GM18507 (cell line): ENCODE data around the gene NAT16.

ENCODE experiments used
- DNase-seq: peaks from one replicate; pipeline ENCODE4 v3.0.0; 2011; ENCODE audit warnings: low read depth; ENCODE audit not compliant: insufficient read length; ENCODE audit errors: extremely low spot score
- FAIRE-seq: peaks from 2 replicates; lab custom pipeline; 2011; peaks lifted over from hg19 to GRCh38; lab: Jason Lieb, UNC

NAT16 gene

GRCh38 chr7:101173752-101174244 is 6.3 kb downstream of the NAT16 start:
- peak; percentile 90 for FAIRE-seq
- DNase-seq: peak; percentile 61

DNA sequence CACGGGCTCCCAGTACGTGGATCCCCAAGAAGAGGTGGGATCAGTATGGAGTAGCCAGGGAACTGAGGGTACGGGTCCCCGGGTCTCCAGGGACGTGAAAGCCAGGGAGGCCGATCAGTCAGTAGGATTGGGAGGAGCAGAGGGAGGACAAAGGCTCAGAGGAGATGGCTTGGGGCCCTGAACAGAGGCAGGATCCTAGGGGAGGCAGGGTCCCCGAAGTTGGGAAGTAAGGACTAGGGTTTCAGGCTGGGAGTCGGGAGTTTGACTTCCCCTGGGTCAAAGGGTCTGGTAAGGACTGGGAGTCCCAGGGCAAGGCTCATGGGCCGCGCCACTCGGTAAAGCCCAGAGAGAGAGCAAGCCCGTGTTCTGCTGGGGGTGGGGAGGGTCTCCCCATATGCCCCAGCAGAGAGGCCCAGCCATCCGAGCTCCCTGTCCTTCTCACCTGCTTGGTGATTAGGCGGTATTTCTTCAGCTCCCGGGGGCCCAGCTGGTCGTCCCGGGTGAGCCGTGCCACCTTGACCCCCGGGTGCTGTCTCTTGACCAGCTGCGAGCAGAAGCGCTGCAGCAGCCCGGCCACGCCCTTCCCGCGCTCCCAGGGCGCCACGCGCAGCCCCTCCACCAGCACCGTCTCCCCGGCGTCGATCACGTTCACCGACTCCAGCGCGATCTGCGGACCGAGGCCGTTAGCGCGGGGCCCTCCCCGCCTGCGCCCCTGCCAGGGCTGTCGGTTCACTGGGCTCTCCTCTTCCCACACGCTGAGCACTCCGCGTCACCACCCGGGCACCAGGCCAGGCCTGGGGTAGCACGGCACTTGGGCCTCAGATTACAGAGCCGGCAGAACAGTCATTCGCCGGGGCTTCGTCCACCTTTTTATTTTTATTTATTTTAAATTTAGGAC is 7.0 kb downstream of the NAT16 start:
- FAIRE-seq (no peak), DNase-seq (no peak)

- DNase-seq (no peak), FAIRE-seq (no peak)
These were observed 7.9 kb downstream of the NAT16 start for GRCh38 chr7:101172005-101172853.

- no peak for DNase-seq
These were observed 8.7 kb downstream of the NAT16 start for GRCh38 chr7:101171442-101171837.

GRCh38 chr7:101170617-101171441 is 9.3 kb downstream of the NAT16 start:
- FAIRE-seq (no peak), DNase-seq (no peak)

More at GRCh38 chr7:101171442-101171837, 8.7 kb downstream of the NAT16 start:
- FAIRE-seq: no peak

- DNase-seq: no peak
These were observed 10.1 kb downstream of the NAT16 start for GRCh38 chr7:101169838-101170551.

DNA sequence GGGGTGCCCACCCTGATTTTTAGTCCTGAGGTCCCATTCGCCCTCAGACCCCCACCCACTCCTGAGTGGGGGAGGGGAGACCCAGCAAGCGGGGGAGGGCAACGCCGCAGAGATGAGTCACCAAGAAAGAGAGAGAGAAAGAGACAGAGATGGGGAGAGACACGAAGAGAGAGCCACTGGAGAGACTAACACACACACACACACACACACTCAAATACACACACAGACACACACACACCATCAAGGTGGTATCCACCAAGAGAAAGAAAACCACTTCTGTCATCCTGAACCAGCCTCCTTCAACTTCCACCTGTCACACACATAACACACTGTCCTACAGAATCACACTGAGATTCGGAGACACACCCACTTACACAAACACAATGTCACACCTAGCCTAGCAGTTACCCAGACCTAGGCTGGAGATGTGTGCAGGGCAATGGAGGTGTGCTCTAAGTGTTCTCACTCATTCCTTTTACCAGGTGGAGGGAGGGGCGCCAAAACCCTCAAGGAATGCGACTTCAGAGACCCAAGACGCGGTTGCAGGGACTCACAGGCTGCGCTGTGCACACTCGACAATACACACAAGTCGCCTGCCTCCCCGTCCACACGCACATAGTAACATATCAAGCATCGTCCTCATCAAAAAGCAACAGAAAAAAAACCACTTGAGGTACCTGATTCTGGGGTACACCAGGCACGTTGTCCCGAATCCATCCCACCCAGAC is 10.8 kb downstream of the NAT16 start:
- DNase-seq: no peak
- no peak for FAIRE-seq

More at GRCh38 chr7:101169838-101170551, 10.1 kb downstream of the NAT16 start:
- peak; percentile 87 for FAIRE-seq

GRCh38 chr7:101168412-101169049 is 11.6 kb downstream of the NAT16 start:
- no peak for FAIRE-seq
- DNase-seq: no peak

- no peak for FAIRE-seq
These were observed 12.3 kb downstream of the NAT16 start for GRCh38 chr7:101167645-101168411.

GRCh38 chr7:101166909-101167644 is 13.0 kb downstream of the NAT16 start:
- FAIRE-seq (no peak), DNase-seq (no peak)

More at GRCh38 chr7:101167645-101168411, 12.3 kb downstream of the NAT16 start:
- DNase-seq: no peak

- DNase-seq (no peak), FAIRE-seq (no peak)
These were observed 13.5 kb downstream of the NAT16 start for GRCh38 chr7:101166648-101166908.

DNA sequence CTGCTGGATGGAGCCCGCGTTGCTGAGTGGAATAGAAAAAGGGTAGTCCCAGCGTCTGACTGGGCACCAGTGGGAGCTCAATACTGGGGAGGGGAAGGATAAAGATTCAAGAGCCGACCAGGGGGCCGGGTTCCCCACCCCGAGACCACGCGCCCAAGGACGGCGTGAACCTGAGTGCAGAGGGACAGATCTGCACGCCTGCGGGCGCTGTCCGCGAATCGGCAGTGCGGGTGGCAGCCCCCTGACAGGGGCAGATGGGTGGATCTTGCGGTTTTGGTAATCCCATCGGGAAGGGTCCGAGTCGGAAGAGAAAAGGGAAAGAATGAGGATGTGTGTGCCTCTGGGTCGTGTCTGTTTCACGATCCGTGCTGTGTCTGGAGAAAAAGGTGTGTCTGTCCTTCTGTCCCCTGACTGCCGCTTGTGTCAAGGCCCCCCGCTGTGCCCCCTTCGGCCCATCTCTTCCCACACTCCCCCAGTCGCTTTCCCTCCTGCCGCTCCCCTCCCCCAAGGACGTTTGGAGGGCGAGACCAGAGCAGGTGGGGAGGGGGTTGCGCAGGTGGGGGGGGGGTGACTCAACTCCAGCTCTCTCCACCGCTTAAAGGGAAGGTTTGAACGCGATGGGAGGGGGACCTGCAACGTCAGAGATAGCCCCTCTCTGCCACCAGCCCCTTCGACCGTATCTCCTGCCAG is 14.0 kb downstream of the NAT16 start:
- FAIRE-seq: no peak
- no peak for DNase-seq

GRCh38 chr7:101165075-101165957 is 14.8 kb downstream of the NAT16 start, which contains the start of gene VGF:
TSS of gene VGF (minus strand) at chr7:101165569. CDS start at chr7:101164843, 726 bp downstream.
- FAIRE-seq (peak; percentile 70), DNase-seq (peak; percentile 80)

- DNase-seq: no peak
- FAIRE-seq: no peak
These were observed 15.8 kb downstream of the NAT16 start for GRCh38 chr7:101164071-101164840.
